ENCODE measurements around the gene PTPRQ. TPM values are rescaled to one million over a fixed set of nuclear protein-coding genes. Genes with fewer than 3 reads are reported as not detected.

PTPRQ gene
- 0.01 to 0.02 TPM (median 0.02 TPM) in 3 of 5 replicates, not detected in the others for total RNA-seq (2022; extraction: Qiagen RNA extraction; ENCODE audit: low read depth)

GRCh38 chr12:80443974-80444666 is at the start of gene PTPRQ:
Gene PTPRQ, plus strand, starts transcription at chr12:80444235. Its CDS starts 111 bp downstream, at chr12:80444346.

GRCh38 chr12:80707126-80707829 is 263.2 kb downstream of the PTPRQ start, which contains the start of gene MYF6:
Gene MYF6, plus strand, starts transcription at chr12:80707634. Its CDS starts 86 bp downstream, at chr12:80707720.

GRCh38 chr12:80716696-80717469 is 272.8 kb downstream of the PTPRQ start, which contains the start of gene MYF5:
Gene MYF5, plus strand, starts transcription at chr12:80716912. Its CDS starts 152 bp downstream, at chr12:80717064.

